Bronchial epithelial cell (primary cell): ENCODE results near the gene NWD2. TPM values are rescaled to one million over a fixed set of nuclear protein-coding genes. Genes with fewer than 3 reads are reported as not detected.

Experiments used
- DNase-seq: peaks from one replicate; pipeline ENCODE4 v3.0.0-alpha.2; 2010; ENCODE audit warnings: low read depth
- FAIRE-seq: peaks from 2 replicates; lab custom pipeline; 2011; peaks lifted over from hg19 to GRCh38; lab: Jason Lieb, UNC
- H3K27me3 ChIP-seq: 2 replicates; pipeline ENCODE4 v1.5.1; 2011; ENCODE audit warnings: low read length; ENCODE audit not compliant: control insufficient read depth, insufficient read depth
- H3K36me3 ChIP-seq: 2 replicates; pipeline ENCODE4 v1.5.1; 2011; ENCODE audit warnings: low read length; ENCODE audit not compliant: control insufficient read depth, insufficient read depth
- H3K4me3 ChIP-seq: 2 replicates; pipeline ENCODE4 v1.5.1; 2011; ENCODE audit warnings: mild to moderate bottlenecking, low read depth, low read length, control low read depth
- total RNA-seq: library from RNA; depleted of rRNA; stranded (reverse); fragments of >200 nt; gene quantifications from 2 replicates; pipeline ENCODE4 v1.2.1, GENCODE V29; 2014
- TF ChIP-seq, protein P1 (sequence below): IDR thresholded peaks from 2 replicates; pipeline ENCODE4 v1.5.1; 2011; ENCODE audit warnings: mild to moderate bottlenecking, moderate library complexity, low read length, control low read depth, inconsistent platforms; ENCODE audit not compliant: insufficient read depth, severe bottlenecking

The NWD2 gene
- total RNA-seq, 1 donor from 2014 or later, result 0.26 TPM

DNA sequence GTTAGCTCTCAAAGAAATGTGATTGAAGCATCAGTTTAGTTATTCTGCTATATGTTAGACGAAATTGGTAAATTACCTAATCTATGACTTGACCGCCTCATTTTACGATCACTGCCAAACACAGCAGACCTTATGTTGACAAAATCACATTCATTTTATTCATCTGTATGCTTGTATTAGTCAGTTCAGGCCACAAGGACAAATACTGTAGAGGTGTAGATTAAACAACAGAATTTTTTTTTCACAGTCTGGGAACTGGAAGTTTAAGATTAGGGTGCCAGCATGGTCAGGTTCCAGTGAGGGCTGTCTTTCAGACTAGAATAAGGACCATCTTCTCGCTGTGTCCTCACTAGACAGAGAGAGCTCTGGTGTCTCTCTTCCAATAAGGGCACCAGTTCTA lies 177.1 kb downstream of the NWD2 start:
- FAIRE-seq (no peak), DNase-seq (no peak)
- Histone ChIP-seq H3K36me3 (no peaks in the 10 kb centered on the region), H3K27me3 (no peaks in the 10 kb centered on the region), H3K4me3 (no peak overlapping the region)
- TF ChIP-seq, protein P1, sequence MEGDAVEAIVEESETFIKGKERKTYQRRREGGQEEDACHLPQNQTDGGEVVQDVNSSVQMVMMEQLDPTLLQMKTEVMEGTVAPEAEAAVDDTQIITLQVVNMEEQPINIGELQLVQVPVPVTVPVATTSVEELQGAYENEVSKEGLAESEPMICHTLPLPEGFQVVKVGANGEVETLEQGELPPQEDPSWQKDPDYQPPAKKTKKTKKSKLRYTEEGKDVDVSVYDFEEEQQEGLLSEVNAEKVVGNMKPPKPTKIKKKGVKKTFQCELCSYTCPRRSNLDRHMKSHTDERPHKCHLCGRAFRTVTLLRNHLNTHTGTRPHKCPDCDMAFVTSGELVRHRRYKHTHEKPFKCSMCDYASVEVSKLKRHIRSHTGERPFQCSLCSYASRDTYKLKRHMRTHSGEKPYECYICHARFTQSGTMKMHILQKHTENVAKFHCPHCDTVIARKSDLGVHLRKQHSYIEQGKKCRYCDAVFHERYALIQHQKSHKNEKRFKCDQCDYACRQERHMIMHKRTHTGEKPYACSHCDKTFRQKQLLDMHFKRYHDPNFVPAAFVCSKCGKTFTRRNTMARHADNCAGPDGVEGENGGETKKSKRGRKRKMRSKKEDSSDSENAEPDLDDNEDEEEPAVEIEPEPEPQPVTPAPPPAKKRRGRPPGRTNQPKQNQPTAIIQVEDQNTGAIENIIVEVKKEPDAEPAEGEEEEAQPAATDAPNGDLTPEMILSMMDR, result no peak

DNA sequence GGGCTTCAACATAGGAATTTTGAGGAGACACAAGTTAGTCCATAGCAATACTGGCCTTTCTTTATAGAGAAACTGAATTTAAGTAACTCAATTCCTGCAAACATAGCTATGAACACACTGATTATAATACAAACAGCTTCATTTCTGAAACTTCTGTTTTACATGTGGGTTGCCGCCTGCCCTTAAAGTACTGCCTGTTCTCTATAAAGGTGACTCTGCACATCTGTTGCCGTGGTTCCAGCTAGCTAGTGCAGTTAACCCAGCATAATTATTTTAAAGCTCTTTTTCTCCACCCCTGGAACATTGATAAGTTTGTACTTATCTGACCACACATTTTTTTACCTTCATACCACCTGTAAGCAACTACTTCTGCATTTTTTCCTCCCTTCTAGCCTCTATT lies 177.6 kb downstream of the NWD2 start:
- no peaks in the 10 kb centered on the region for H3K36me3 ChIP-seq
- TF ChIP-seq, protein P1, result no peak
- no peak overlapping the region for H3K4me3 ChIP-seq
- FAIRE-seq (no peak), DNase-seq (no peak)
- H3K27me3 ChIP-seq, result no peaks in the 10 kb centered on the region

DNA sequence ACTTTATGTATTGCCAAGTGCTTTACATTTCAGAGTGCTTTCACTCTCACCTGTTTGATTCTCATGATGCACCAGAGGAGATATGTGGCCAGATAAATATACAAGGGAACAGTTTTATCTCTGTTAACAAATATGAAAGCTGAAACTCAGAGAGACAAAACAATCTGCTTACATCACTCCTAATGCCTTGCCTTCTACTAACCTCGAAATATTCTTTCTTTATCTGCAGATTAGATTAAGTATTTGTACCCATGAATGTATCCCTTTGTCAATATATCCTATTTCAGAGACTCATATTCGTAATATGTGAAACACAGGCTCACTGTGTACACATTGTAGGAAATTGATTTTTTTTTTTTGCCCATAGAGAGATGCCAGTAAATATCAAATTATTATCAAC lies 178.1 kb downstream of the NWD2 start:
- FAIRE-seq, result no peak
- TF ChIP-seq, protein P1, result no peak
- H3K27me3 ChIP-seq, result no peaks in the 10 kb centered on the region
- H3K36me3 ChIP-seq, result no peaks in the 10 kb centered on the region
- DNase-seq, result no peak
- no peak overlapping the region for H3K4me3 ChIP-seq

DNA sequence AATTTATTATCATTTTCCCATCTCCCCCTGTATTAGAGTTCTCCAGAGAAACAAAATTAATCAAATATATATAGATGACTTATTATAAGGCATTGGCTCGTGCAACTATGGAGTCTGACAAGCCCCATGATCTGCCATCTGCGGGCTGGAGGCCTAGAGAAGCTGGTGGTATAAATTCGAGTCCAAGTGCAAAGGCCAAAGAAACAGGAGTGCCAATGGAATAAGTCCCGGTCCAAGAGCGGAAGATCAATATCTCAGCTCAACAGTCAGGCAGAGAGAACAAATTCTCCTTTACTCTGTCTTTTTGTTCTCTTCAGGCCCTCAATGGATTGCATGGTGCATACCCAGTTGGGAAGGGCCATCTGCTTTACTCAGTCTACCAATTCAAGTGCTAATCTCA lies 178.8 kb downstream of the NWD2 start:
- FAIRE-seq (no peak), DNase-seq (no peak)
- no peak overlapping the region for H3K4me3 ChIP-seq
- TF ChIP-seq, protein P1, result no peak
- no peaks in the 10 kb centered on the region for H3K27me3 ChIP-seq
- H3K36me3 ChIP-seq, result no peaks in the 10 kb centered on the region

DNA sequence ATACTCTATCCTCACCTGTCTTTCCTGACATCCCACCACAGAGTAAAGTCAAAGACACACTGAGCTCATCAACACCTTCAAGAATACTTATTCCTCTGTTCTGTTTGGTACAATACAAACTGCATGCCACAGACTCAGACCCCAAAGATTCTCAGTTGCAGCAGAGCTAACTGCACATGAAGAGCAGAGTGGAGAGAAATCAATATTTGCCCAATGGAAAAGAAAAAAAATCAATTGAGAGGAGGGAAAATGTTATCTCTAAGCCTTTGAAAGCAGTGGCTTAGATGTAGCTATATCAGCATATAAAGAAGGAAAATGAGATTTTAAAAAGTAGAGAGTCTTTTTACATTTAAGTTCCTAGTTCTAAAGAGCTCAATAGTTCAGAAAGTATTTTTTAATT lies 180.2 kb downstream of the NWD2 start:
- no peaks in the 10 kb centered on the region for H3K27me3 ChIP-seq
- no peak overlapping the region for H3K4me3 ChIP-seq
- FAIRE-seq, result no peak
- TF ChIP-seq, protein P1, result no peak
- H3K36me3 ChIP-seq, result no peaks in the 10 kb centered on the region
- no peak for DNase-seq

DNA sequence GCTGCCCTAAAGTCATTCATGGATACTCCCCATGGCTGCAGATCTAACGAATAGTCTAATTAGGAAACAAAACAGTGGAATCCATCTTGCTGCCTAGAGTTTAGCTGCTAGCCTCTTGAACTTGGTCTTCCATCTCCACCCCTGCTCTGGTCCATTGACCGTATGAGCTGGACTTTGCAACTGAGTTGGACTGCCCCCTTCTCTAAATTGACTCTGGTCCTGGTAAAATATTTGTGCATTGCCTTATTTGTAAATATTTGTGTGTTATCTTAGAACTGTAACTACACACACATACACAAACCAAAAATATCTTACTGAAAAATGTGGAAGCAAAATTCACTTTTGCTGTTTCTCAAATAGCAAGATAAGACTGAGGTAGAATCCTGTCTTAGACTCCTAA lies 181.3 kb downstream of the NWD2 start:
- TF ChIP-seq, protein P1, result no peak
- Histone ChIP-seq H3K27me3 (no peaks in the 10 kb centered on the region), H3K36me3 (no peaks in the 10 kb centered on the region), H3K4me3 (no peak overlapping the region)
- FAIRE-seq (no peak), DNase-seq (no peak)
